Chondrocyte (in vitro differentiated cells): ENCODE results near the gene CAPS. TPM values are rescaled to one million over a fixed set of nuclear protein-coding genes. Genes with fewer than 3 reads are reported as not detected.

Experiments used
- DNase-seq: peaks from one replicate; pipeline ENCODE4 v3.0.0; 2021; ENCODE audit warnings: mixed read lengths, low spot score
- H3K27ac Mint-ChIP-seq: one replicate; pipeline ENCODE4 v1.8.0; 2021; ENCODE audit warnings: mild to moderate bottlenecking, moderate library complexity, mixed read lengths; ENCODE audit not compliant: unreplicated experiment
- H3K27me3 Mint-ChIP-seq: 2 replicates; pipeline ENCODE4 v1.8.0; 2021; ENCODE audit warnings: low read depth, mixed read lengths
- H3K36me3 Mint-ChIP-seq: 2 replicates; pipeline ENCODE4 v1.8.0; 2021; ENCODE audit warnings: low read depth, mixed read lengths
- H3K4me1 Mint-ChIP-seq: 2 replicates; pipeline ENCODE4 v1.8.0; 2021; ENCODE audit warnings: low read depth, mild to moderate bottlenecking, mixed read lengths
- H3K4me3 Mint-ChIP-seq: one replicate; pipeline ENCODE4 v1.8.0; 2021; ENCODE audit warnings: mild to moderate bottlenecking, moderate library complexity, mixed read lengths; ENCODE audit not compliant: unreplicated experiment
- H3K9me3 Mint-ChIP-seq: 2 replicates; pipeline ENCODE4 v1.8.0; 2021; ENCODE audit warnings: low read depth, mixed read lengths
- CTCF ChIP-seq: fragments of 200-600 bp; sonication (generic); IDR thresholded peaks from 2 replicates; pipeline ENCODE4 v1.5.0; 2021; ENCODE audit warnings: antibody characterized with exemption, mild to moderate bottlenecking, moderate library complexity
- total RNA-seq: library from RNA; stranded (reverse); gene quantifications from 3 replicates; pipeline ENCODE4 v1.2.1, GENCODE V29; 2021

The CAPS gene
- total RNA-seq, 1 donor from 2014 or later, result 7.2 TPM

GRCh38 chr19:5893296-5893903 lies 20.7 kb upstream of the CAPS start:
- no peaks in the 10 kb centered on the region for H3K9me3 Mint-ChIP-seq
- H3K27ac Mint-ChIP-seq, result no peak overlapping the region
- H3K4me1 Mint-ChIP-seq, result peaks cover 4% of the 10 kb centered on the region
- no peak for DNase-seq
- no peak for TF ChIP-seq CTCF
- H3K36me3 Mint-ChIP-seq, result peaks cover 3% of the 10 kb centered on the region
- H3K27me3 Mint-ChIP-seq, result no peaks in the 10 kb centered on the region
- no peak overlapping the region for H3K4me3 Mint-ChIP-seq

GRCh38 chr19:5893907-5894703 lies 19.9 kb upstream of the CAPS start:
- Mint-ChIP-seq H3K9me3 (no peaks in the 10 kb centered on the region), H3K27me3 (no peaks in the 10 kb centered on the region), H3K27ac (no peak overlapping the region), H3K36me3 (peaks cover 3% of the 10 kb centered on the region), H3K4me1 (peaks cover 4% of the 10 kb centered on the region), H3K4me3 (no peak overlapping the region)
- TF ChIP-seq CTCF, result no peak
- no peak for DNase-seq

GRCh38 chr19:5894704-5895349 lies 19.2 kb upstream of the CAPS start:
- no peak for TF ChIP-seq CTCF
- Mint-ChIP-seq H3K27ac (no peak overlapping the region), H3K4me1 (no peaks in the 10 kb centered on the region), H3K4me3 (no peak overlapping the region), H3K9me3 (no peaks in the 10 kb centered on the region), H3K36me3 (peaks cover 3% of the 10 kb centered on the region), H3K27me3 (no peaks in the 10 kb centered on the region)
- no peak for DNase-seq

GRCh38 chr19:5895409-5895808 lies 18.6 kb upstream of the CAPS start:
- H3K27me3 Mint-ChIP-seq, result no peaks in the 10 kb centered on the region
- H3K27ac Mint-ChIP-seq, result no peak overlapping the region
- DNase-seq, result no peak
- no peaks in the 10 kb centered on the region for H3K4me1 Mint-ChIP-seq
- peaks cover 3% of the 10 kb centered on the region for H3K36me3 Mint-ChIP-seq
- H3K4me3 Mint-ChIP-seq, result no peak overlapping the region
- H3K9me3 Mint-ChIP-seq, result no peaks in the 10 kb centered on the region
- no peak for TF ChIP-seq CTCF

- Mint-ChIP-seq H3K27me3 (no peaks in the 10 kb centered on the region), H3K9me3 (no peaks in the 10 kb centered on the region), H3K4me1 (peaks cover 1% of the 10 kb centered on the region), H3K36me3 (peaks cover 3% of the 10 kb centered on the region), H3K4me3 (no peak overlapping the region), H3K27ac (no peak overlapping the region)
- TF ChIP-seq CTCF, result no peak
- no peak for DNase-seq
These were observed 18.2 kb upstream of the CAPS start for GRCh38 chr19:5895890-5896289.
